ENCODE data around the gene ZMIZ1.

Gene ZMIZ1

GRCh38 chr10:79234391-79235315 is 165.9 kb downstream of the ZMIZ1 start:
- no peak for DNase-seq (ENCODE audit: low read depth)

GRCh38 chr10:79235765-79236432 is 167.1 kb downstream of the ZMIZ1 start:
- no peak for DNase-seq (ENCODE audit: low read depth)

- no peak for DNase-seq (ENCODE audit: low read depth)
These were observed 167.6 kb downstream of the ZMIZ1 start for GRCh38 chr10:79236433-79236765.

DNA sequence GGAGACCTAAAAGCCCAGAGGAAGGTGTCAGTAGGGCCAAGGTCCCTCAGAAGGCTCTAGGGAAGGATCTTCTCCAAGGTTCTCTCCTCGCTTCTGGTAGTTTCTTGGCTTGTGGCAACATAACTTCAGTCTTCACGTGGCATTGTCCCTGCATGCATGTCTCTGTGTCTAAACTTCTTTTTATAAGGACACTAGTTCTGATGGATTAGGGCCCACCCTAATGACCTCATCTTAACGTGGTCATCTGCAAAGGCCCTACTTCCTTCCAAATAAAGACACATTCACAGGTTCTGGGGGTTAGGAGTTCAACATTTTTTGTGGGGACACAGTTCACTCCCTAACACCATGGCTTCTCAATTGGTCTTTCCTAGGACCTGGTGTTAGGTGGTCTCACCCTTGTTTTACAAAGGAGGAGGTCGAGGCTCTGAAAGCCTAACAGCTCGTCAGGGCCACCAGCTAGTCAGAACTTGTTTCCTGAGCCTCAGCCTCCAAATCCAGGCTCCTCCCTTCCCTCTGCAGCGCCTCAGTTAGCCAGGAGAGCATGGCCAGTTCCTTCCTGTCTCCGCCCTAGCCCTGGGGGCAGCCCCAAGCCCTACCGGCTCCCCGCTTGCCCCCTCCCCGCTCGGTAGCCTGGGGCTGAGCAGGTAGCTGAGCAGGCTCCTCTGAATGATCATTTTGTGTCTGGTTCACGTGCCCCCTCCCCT is 168.8 kb downstream of the ZMIZ1 start:
- no peak for DNase-seq (ENCODE audit: low read depth)

- no peak for DNase-seq (ENCODE audit: low read depth)
These were observed 169.4 kb downstream of the ZMIZ1 start for GRCh38 chr10:79238158-79238520.

- no peak for DNase-seq (ENCODE audit: low read depth)
These were observed 169.8 kb downstream of the ZMIZ1 start for GRCh38 chr10:79238606-79239005.

GRCh38 chr10:79239275-79239779 is 170.6 kb downstream of the ZMIZ1 start:
- no peak for DNase-seq (ENCODE audit: low read depth)

DNA sequence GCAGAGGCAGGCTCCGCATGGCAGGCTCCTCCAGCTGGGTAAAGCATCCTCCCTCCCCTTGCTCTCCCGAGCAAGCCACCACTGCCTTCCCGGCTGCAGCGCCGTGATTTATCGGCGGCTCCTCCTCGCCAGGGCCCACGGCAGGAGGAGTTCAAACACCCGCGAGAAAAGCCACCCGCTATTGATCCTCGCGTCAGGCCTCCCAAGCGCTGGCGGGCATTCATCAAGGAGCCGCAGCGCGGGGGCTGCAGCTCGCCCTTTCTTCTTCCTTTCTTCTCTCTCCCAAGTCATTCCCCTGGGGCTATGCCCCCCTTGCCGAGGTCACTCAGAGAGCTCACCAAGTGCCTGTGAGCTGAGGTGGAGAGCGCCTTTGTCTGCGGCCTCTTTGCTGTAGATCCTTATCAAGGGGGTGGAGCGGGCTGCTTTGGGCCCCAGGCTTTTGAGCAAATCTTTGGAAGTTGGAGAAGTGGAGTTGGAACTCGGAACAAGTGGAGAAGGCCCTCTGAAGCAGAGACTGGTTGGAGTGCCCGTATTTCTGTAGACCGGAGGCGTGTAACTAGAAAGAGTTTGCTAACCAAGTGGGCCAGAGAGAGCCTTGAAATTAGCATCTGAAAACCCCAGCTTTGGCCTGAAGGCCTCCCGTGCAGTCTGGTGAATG is 171.3 kb downstream of the ZMIZ1 start:
- no peak for DNase-seq (ENCODE audit: low read depth)

DNA sequence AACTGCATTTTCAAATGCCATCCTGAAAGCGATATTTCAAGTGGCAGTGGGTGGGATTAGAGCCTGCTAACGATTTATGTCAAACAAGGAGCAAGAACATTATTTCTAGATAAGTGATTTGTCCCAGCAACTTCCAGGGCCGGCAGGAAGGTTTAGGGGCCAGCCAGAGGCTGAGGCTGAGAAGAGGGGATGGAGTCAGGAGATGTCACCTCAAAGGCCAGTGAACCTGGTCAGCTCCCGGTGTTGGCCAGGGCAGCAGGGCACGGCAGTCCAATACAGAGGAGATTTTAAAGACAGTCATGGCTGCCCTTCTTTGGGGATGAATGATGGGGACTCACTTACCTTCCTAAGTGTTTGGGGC is 172.8 kb downstream of the ZMIZ1 start:
- no peak for DNase-seq (ENCODE audit: low read depth)

DNA sequence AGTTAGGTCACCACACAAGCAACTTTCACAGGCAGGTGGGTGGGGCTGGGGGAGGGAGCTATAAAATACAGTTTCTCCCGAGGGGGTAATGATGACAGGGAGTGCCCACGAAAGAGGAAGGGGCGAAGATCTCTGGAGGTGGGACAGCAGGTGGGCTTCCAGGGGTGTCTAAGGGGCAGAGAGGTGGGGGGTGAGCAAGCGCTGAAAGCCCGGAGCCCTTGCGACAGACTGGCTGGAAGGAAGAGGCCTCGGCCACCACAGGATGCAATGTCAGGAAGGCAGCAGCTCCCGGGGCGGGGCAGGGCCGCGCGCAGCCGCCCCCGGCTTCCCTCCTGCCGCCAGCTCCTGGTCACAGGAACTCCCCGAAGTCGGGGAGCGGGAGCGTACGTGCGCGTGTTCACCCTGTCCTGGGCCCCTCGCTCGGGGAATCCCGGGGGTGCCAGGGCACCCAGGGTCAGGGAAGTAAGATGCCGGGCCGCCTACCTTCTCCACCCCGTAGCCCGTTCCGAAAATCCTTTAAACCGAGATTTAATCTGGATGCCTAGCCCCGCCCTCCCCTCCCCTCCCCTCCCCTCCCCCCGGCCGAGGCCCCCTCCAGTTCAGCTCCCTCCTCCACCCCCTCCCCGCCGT is 173.3 kb downstream of the ZMIZ1 start:
- DNase-seq (ENCODE audit: low read depth), result no peak

- DNase-seq (ENCODE audit: low read depth), result no peak
These were observed 173.9 kb downstream of the ZMIZ1 start for GRCh38 chr10:79242620-79243152.

- DNase-seq (ENCODE audit: low read depth), result no peak
These were observed 174.7 kb downstream of the ZMIZ1 start for GRCh38 chr10:79243181-79244067.

GRCh38 chr10:79244068-79244442 is 175.3 kb downstream of the ZMIZ1 start:
- DNase-seq (ENCODE audit: low read depth), result no peak

- DNase-seq (ENCODE audit: low read depth), result no peak
These were observed 176.2 kb downstream of the ZMIZ1 start for GRCh38 chr10:79244841-79245504.

DNA sequence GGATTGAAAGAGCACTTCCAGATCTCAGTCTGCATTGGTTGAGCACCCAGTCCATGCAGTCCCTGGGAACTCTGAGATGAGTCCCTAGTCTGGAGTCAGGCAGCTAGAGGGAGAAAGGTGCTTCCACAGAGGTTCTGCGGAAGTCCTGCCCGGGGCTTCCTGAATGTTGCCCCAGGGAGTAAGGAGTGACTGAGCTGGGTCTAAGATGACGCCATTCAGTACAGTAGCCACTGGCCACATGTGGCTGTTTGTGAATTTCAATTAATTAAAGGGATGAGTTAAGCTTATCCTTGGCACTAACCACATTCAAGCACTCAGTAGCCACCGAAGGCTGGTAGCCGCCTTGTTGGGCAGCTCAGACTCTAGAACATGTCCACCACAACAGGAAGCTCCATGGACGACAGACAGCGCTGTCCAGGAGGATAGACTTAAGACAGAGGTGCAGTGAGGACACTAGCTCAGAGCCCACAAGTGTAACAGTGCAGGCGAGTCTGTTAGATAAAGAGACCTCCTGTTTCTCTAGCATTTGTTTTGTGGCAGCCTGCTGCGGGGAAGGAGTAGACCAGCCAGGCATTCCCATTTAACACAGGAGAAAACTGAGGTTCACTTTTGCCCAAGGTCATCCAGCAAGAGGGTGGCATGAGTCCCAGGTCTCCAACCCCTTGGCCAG is 176.9 kb downstream of the ZMIZ1 start:
- no peak for DNase-seq (ENCODE audit: low read depth)

GRCh38 chr10:79246209-79246581 is 177.4 kb downstream of the ZMIZ1 start:
- DNase-seq (ENCODE audit: low read depth), result no peak

GRCh38 chr10:79246606-79247275 is 178.0 kb downstream of the ZMIZ1 start:
- DNase-seq (ENCODE audit: low read depth), result no peak

- DNase-seq (ENCODE audit: low read depth), result no peak
These were observed 178.8 kb downstream of the ZMIZ1 start for GRCh38 chr10:79247373-79248137.

Data from HS-27A (cell line).